Progenitor cell of endocrine pancreas (in vitro differentiated cells): ENCODE results near the gene KCNA5. TPM values are rescaled to one million over a fixed set of nuclear protein-coding genes. Genes with fewer than 3 reads are reported as not detected.

Source experiments
- DNase-seq: peaks from one replicate; pipeline ENCODE4 v3.0.0; 2021; ENCODE audit warnings: low spot score; ENCODE audit not compliant: unreplicated experiment
- H3K27ac Mint-ChIP-seq: 2 replicates; pipeline ENCODE4 v1.8.0; 2021; ENCODE audit warnings: mild to moderate bottlenecking, moderate library complexity, mixed read lengths
- H3K27me3 Mint-ChIP-seq: 2 replicates; pipeline ENCODE4 v1.8.0; 2021; ENCODE audit warnings: mixed read lengths
- H3K36me3 Mint-ChIP-seq: 2 replicates; pipeline ENCODE4 v1.8.0; 2022; ENCODE audit warnings: mixed read lengths; ENCODE audit not compliant: insufficient read depth
- H3K4me1 Mint-ChIP-seq: 2 replicates; pipeline ENCODE4 v1.8.0; 2021; ENCODE audit warnings: low read depth, mixed read lengths
- H3K4me3 Mint-ChIP-seq: 2 replicates; pipeline ENCODE4 v1.8.0; 2021; ENCODE audit warnings: low read depth, mild to moderate bottlenecking, moderate library complexity, mixed read lengths
- H3K9me3 Mint-ChIP-seq: 2 replicates; pipeline ENCODE4 v1.8.0; 2021; ENCODE audit warnings: low read depth, mixed read lengths
- CTCF ChIP-seq: fragments of 200-600 bp; sonication (generic); IDR thresholded peaks from one replicate; pipeline ENCODE4 v1.5.0; 2021; ENCODE audit warnings: antibody characterized with exemption, mild to moderate bottlenecking; ENCODE audit not compliant: unreplicated experiment
- long read RNA-seq: library from polyadenylated mRNA; unstranded; transcript quantifications from one replicate; pipeline ENCODE4 v2.0.0, GENCODE V29; 2020
- total RNA-seq: library from RNA; stranded (reverse); gene quantifications from 2 replicates; pipeline ENCODE4 v1.2.1, GENCODE V29; 2021

KCNA5 gene
- 0.58 and 0.72 TPM in 2 replicates for total RNA-seq
- long read RNA-seq = 0 reads

- H3K36me3 Mint-ChIP-seq = peaks cover 1% of the 10 kb centered on the region
- peak; percentile 44 for DNase-seq
- TF ChIP-seq CTCF = no peak
- peaks cover 5% of the 10 kb centered on the region for H3K9me3 Mint-ChIP-seq
- no peak within 1 kb of the TSS for H3K27ac Mint-ChIP-seq
- H3K4me1 Mint-ChIP-seq = no peaks in the 10 kb centered on the region
- H3K27me3 Mint-ChIP-seq = peaks cover 91% of the 10 kb centered on the region
- peak within 1 kb of the TSS; percentile 20 for H3K4me3 Mint-ChIP-seq
Measured at GRCh38 chr12:5043589-5044419, at the start of gene KCNA5. TSS of gene KCNA5 (plus strand) at chr12:5043879. CDS start at chr12:5044148, 269 bp downstream.

DNA sequence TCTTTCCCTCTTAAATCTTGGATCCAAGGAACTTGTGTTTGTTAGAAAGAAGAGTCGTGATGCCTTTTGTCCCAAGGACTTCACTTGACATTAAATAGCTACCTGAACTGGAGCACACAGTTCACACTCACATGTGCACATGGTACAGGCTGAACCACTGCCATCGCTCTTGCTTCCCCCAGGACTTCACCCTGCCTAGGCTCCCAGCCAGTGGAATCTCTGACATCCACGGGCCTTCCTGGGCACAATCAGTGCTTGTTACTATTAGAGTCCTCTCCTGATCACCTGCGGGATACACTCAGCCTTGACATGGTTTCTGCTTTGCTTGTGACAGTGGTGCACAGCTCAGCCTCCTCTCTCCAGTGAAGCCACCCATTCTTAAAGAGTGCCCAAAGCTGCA lies 49.1 kb upstream of the KCNA5 start:
- no peak overlapping the region for H3K4me3 Mint-ChIP-seq
- peaks cover 7% of the 10 kb centered on the region for H3K4me1 Mint-ChIP-seq
- H3K9me3 Mint-ChIP-seq = no peaks in the 10 kb centered on the region
- peaks cover 63% of the 10 kb centered on the region for H3K27me3 Mint-ChIP-seq
- no peak overlapping the region for H3K27ac Mint-ChIP-seq
- H3K36me3 Mint-ChIP-seq = no peaks in the 10 kb centered on the region
- TF ChIP-seq CTCF = no peak
- DNase-seq = no peak

DNA sequence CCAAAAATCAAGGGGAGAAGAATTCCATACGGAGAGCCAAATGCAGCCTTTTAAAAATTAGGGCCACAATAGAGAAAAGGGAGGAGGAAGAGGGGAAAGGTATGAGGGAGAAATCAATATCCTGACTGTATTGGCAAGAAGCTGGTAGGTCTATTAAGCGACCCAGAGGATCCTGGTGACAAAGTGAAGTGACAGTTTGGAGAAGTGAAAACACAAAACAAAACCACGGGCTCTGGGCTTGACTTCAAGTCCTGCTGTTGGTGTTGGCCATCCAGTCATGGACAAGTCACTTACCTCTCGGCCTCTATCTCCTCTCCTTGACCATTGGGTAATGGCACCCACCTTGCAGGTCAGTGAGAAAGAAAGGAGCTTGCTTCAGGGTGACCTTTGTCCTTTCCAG lies 47.0 kb upstream of the KCNA5 start:
- TF ChIP-seq CTCF = no peak
- DNase-seq = no peak
- Mint-ChIP-seq H3K36me3 (no peaks in the 10 kb centered on the region), H3K9me3 (no peaks in the 10 kb centered on the region), H3K4me3 (no peak overlapping the region), H3K27me3 (peaks cover 72% of the 10 kb centered on the region), H3K27ac (no peak overlapping the region), H3K4me1 (peaks cover 3% of the 10 kb centered on the region)

DNA sequence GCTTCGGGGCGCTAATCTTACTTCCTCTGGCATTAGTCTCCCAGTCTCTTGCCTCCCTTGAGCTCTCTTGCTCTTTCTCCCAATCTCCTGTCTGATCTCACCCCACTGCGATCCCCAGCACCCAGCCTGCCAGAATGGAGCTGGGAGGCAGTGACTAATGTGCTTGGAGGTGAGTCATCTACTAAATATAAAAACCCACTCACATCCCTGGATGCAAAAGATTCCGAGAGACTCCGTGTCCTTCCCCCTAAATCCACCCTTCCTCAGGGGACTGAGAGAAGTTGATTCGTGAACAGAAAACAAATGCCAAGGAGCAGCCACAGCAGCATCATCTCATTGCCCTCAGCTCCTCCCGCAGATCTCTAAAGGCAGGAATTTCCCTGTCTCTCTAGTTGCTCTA lies 45.7 kb upstream of the KCNA5 start:
- H3K36me3 Mint-ChIP-seq = no peaks in the 10 kb centered on the region
- peaks cover 74% of the 10 kb centered on the region for H3K27me3 Mint-ChIP-seq
- H3K4me1 Mint-ChIP-seq = no peaks in the 10 kb centered on the region
- no peaks in the 10 kb centered on the region for H3K9me3 Mint-ChIP-seq
- no peak overlapping the region for H3K4me3 Mint-ChIP-seq
- no peak overlapping the region for H3K27ac Mint-ChIP-seq
- TF ChIP-seq CTCF = no peak
- no peak for DNase-seq

- Mint-ChIP-seq H3K27me3 (peaks cover 74% of the 10 kb centered on the region), H3K9me3 (no peaks in the 10 kb centered on the region), H3K36me3 (no peaks in the 10 kb centered on the region), H3K4me3 (no peak overlapping the region), H3K27ac (no peak overlapping the region), H3K4me1 (no peaks in the 10 kb centered on the region)
- no peak for DNase-seq
- TF ChIP-seq CTCF = no peak
Measured at GRCh38 chr12:5000204-5000603, 43.5 kb upstream of the KCNA5 start.
